ENCODE results near the gene VPS25.

Gene VPS25

GRCh38 chr17:42806249-42806648, 33.0 kb downstream of the VPS25 start:
- no peak overlapping the region for H3K27ac Mint-ChIP-seq
- H3K9me3 Mint-ChIP-seq: no peaks in the 10 kb centered on the region
- H3K4me3 Mint-ChIP-seq: no peak overlapping the region
- H3K36me3 Mint-ChIP-seq (ENCODE audit: low read depth): peaks cover 10% of the 10 kb centered on the region
- no peak for TF ChIP-seq CTCF (IDR thresholded peaks at IDR 0.05; ENCODE audit: unreplicated experiment in 3 of 3)
- peaks cover 9% of the 10 kb centered on the region for H3K4me1 Mint-ChIP-seq
- H3K27me3 Mint-ChIP-seq (ENCODE audit: low read depth): peaks cover 6% of the 10 kb centered on the region

GRCh38 chr17:42809250-42809649, 36.0 kb downstream of the VPS25 start:
- Mint-ChIP-seq H3K27me3 (ENCODE audit: low read depth) (peaks cover 6% of the 10 kb centered on the region), H3K4me3 (no peak overlapping the region), H3K9me3 (no peaks in the 10 kb centered on the region), H3K4me1 (no peaks in the 10 kb centered on the region), H3K36me3 (ENCODE audit: low read depth) (peaks cover 25% of the 10 kb centered on the region), H3K27ac (no peak overlapping the region)
- no peak for TF ChIP-seq CTCF (IDR thresholded peaks at IDR 0.05; ENCODE audit: unreplicated experiment in 3 of 3)

GRCh38 chr17:42814633-42815399, 41.6 kb downstream of the VPS25 start:
- H3K36me3 Mint-ChIP-seq (ENCODE audit: low read depth): peaks cover 64% of the 10 kb centered on the region
- no peaks in the 10 kb centered on the region for H3K4me1 Mint-ChIP-seq
- H3K27ac Mint-ChIP-seq: peak overlapping the region in 1 of 3 experiments; percentile 33
- no peaks in the 10 kb centered on the region for H3K9me3 Mint-ChIP-seq
- TF ChIP-seq CTCF (IDR thresholded peaks at IDR 0.05; ENCODE audit: unreplicated experiment in 3 of 3): no peak
- no peak overlapping the region for H3K4me3 Mint-ChIP-seq
- H3K27me3 Mint-ChIP-seq (ENCODE audit: low read depth): no peaks in the 10 kb centered on the region

- H3K4me1 Mint-ChIP-seq: peaks cover 4% of the 10 kb centered on the region
- no peaks in the 10 kb centered on the region for H3K27me3 Mint-ChIP-seq (ENCODE audit: low read depth)
- no peak overlapping the region for H3K27ac Mint-ChIP-seq
- no peak for TF ChIP-seq CTCF (IDR thresholded peaks at IDR 0.05; ENCODE audit: unreplicated experiment in 3 of 3)
- H3K36me3 Mint-ChIP-seq (ENCODE audit: low read depth): peaks cover 61% of the 10 kb centered on the region
- H3K9me3 Mint-ChIP-seq: no peaks in the 10 kb centered on the region
- H3K4me3 Mint-ChIP-seq: no peak overlapping the region
Observed at GRCh38 chr17:42817866-42818265, 44.6 kb downstream of the VPS25 start.

- Mint-ChIP-seq H3K27ac (no peak overlapping the region), H3K27me3 (ENCODE audit: low read depth) (no peaks in the 10 kb centered on the region), H3K4me3 (no peak overlapping the region), H3K36me3 (ENCODE audit: low read depth) (peaks cover 61% of the 10 kb centered on the region), H3K4me1 (peaks cover 4% of the 10 kb centered on the region), H3K9me3 (no peaks in the 10 kb centered on the region)
- no peak for TF ChIP-seq CTCF (IDR thresholded peaks at IDR 0.05; ENCODE audit: unreplicated experiment in 3 of 3)
Observed at GRCh38 chr17:42818379-42818778, 45.1 kb downstream of the VPS25 start.

DNA sequence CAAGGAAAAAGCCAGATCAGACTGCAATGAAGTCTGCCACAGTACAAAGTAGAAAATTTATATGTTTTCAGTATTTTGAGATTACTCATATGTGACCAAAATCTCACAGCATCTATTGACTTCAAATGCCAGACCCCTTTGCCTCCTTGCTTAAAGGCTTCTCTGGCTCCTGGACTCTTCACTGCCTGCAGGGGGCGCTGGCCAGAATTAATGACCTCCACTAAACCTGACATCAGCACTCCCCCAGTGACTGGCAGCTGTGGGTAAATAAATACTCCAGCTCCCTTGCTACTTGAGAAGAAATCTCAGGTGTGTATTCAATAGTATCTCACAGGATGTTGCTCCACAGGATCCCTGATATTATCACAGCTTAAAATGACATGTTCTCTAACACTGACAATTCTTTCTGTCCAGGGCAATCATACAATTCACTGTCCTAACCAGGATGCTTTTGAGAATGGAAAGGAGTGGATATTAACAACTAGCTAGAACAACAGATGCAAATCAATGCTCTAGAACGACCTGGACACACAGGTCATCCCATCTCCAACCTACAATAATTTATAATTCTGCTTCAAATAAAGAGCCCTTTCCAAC, 46.8 kb downstream of the VPS25 start:
- no peaks in the 10 kb centered on the region for H3K9me3 Mint-ChIP-seq
- peak overlapping the region; percentile 12 to 64 (median 35) for H3K4me3 Mint-ChIP-seq
- no peak overlapping the region for H3K27ac Mint-ChIP-seq
- peaks cover 46% of the 10 kb centered on the region for H3K36me3 Mint-ChIP-seq (ENCODE audit: low read depth)
- peak; percentile 58 to 70 (median 65) for TF ChIP-seq CTCF (IDR thresholded peaks at IDR 0.05; ENCODE audit: unreplicated experiment in 3 of 3)
- peaks cover 14% of the 10 kb centered on the region for H3K4me1 Mint-ChIP-seq
- H3K27me3 Mint-ChIP-seq (ENCODE audit: low read depth): peaks cover 3% of the 10 kb centered on the region

Measured in nephron (organoid).